GM12878 (cell line): ENCODE measurements around the gene BOLA2B. TPM values are rescaled to one million over a fixed set of nuclear protein-coding genes. Genes with fewer than 3 reads are reported as not detected.

Source experiments
- ATAC-seq: fragments of 200-7000 bp; cut with Tn5 transposase; 3 replicates; pipeline ENCODE4 v1.9.1; 2020; ENCODE audit warnings: mild to moderate bottlenecking, moderate library complexity
- BruUV-seq: library from RNA; stranded (reverse); fragments of 400-500 nt; replicated peaks from 2 replicates; lab custom pipeline; 2021; lab: Mats Ljungman, UMichigan
- CTCF ChIA-PET: fragments of 300-600 bp; sonication (Branson Sonifier 250); formaldehyde crosslinking; extraction: SDS; loops from one replicate; lab custom pipeline; 2021; ENCODE audit warnings: inconsistent platforms; lab: Yijun Ruan, JAX
- POLR2A ChIA-PET: fragments of 350-600 bp; formaldehyde crosslinking; extraction: SDS; loops from one replicate; lab custom pipeline; 2021; ENCODE audit warnings: inconsistent platforms; lab: Charles Lee
- RAD21 ChIA-PET: fragments of 300-600 bp; sonication (Branson Sonifier 250); formaldehyde crosslinking; loops from one replicate; lab custom pipeline; 2023; ENCODE audit warnings: antibody characterized with exemption; ENCODE audit not compliant: unreplicated experiment; lab: Charles Lee
- SMC1A ChIA-PET: fragments of 300-600 bp; sonication (Branson Sonifier 250); formaldehyde crosslinking; loops from one replicate; lab custom pipeline; 2023; ENCODE audit not compliant: unreplicated experiment, uncharacterized antibody; lab: Charles Lee
- DNase-seq: peaks from one replicate; pipeline ENCODE4 v3.0.0-alpha.2; 2011; ENCODE audit warnings: low read depth, low spot score
- FAIRE-seq: peaks from 3 replicates; lab custom pipeline; 2011; peaks lifted over from hg19 to GRCh38; lab: Jason Lieb, UNC
- H2AFZ ChIP-seq: 2 replicates; pipeline ENCODE4 v1.6.0; 2011; ENCODE audit warnings: low read depth, low read length, control low read depth; ENCODE audit not compliant: control insufficient read depth
- H3K27ac ChIP-seq: 2 replicates; pipeline ENCODE4 v1.5.1; 2011; ENCODE audit warnings: control low read depth; ENCODE audit not compliant: control insufficient read depth, insufficient read depth
- H3K27me3 ChIP-seq, 2 experiments: replicated peaks in 1 of 2; 2 replicates each; pipeline versions ENCODE4 v1.6.0 to v1.6.1; 2011; ENCODE audit warnings: low read length in 1 of 2; ENCODE audit not compliant: control insufficient read depth in 2 of 2, insufficient read depth in 2 of 2
- H3K36me3 ChIP-seq, 2 experiments: 2 replicates each; pipeline ENCODE4 v1.5.1; 2011; ENCODE audit warnings: low read length in 1 of 2; ENCODE audit not compliant: control insufficient read depth in 2 of 2, insufficient read depth in 2 of 2
- H3K4me1 ChIP-seq: 2 replicates; pipeline ENCODE4 v1.6.1; 2011; ENCODE audit warnings: mild to moderate bottlenecking, low read length, moderate library complexity, mixed read lengths; ENCODE audit not compliant: control insufficient read depth, insufficient read depth
- H3K4me2 ChIP-seq: 2 replicates; pipeline ENCODE4 v1.6.0; 2011; ENCODE audit warnings: control low read depth; ENCODE audit not compliant: control insufficient read depth, insufficient read depth
- H3K4me3 ChIP-seq: fragments of 200-600 bp; sonication (generic); 2 replicates; pipeline ENCODE4 v1.5.1; 2016
- H3K79me2 ChIP-seq: 2 replicates; pipeline ENCODE4 v1.6.0; 2011; ENCODE audit warnings: low read length; ENCODE audit not compliant: control insufficient read depth, insufficient read depth
- H3K9ac ChIP-seq: 2 replicates; pipeline ENCODE4 v1.8.0; 2011; ENCODE audit warnings: low read length, control low read depth, mixed read lengths; ENCODE audit not compliant: control insufficient read depth, insufficient read depth
- H3K9me3 ChIP-seq: replicated peaks from 3 replicates; pipeline ENCODE4 v1.5.1; 2011; ENCODE audit warnings: mild to moderate bottlenecking, low read length; ENCODE audit not compliant: control insufficient read depth, insufficient read depth
- H4K20me1 ChIP-seq: 2 replicates; pipeline ENCODE4 v1.6.0; 2011; ENCODE audit not compliant: control insufficient read depth, insufficient read depth
- CREB1 ChIP-seq: IDR thresholded peaks from 2 replicates; pipeline ENCODE4 v1.6.1; 2012; ENCODE audit warnings: low read depth, mild to moderate bottlenecking, inconsistent platforms
- CREM ChIP-seq: IDR thresholded peaks from 2 replicates; pipeline ENCODE4 v1.6.1; 2014; ENCODE audit warnings: antibody characterized with exemption, low read depth
- MEF2B ChIP-seq: fragments of 450-650 bp; IDR thresholded peaks from 2 replicates; pipeline ENCODE4 v1.6.1; 2018; ENCODE audit warnings: mild to moderate bottlenecking, moderate library complexity; ENCODE audit not compliant: partially characterized antibody, poor library complexity, severe bottlenecking
- RAD51 ChIP-seq: fragments of 450-650 bp; IDR thresholded peaks from 2 replicates; pipeline ENCODE4 v1.6.1; 2016; ENCODE audit warnings: moderate library complexity, mild to moderate bottlenecking, inconsistent platforms
- STAT1 ChIP-seq: fragments of 450-650 bp; conservative IDR thresholded peaks from 2 replicates; pipeline ENCODE4 v1.6.1; 2014; ENCODE audit warnings: antibody characterized with exemption, mild to moderate bottlenecking
- YY1 ChIP-seq: IDR thresholded peaks from 2 replicates; pipeline ENCODE4 v1.6.1; 2011; ENCODE audit warnings: low read depth, mild to moderate bottlenecking, low read length
- WGBS: methylation state at CpG from one replicate; pipeline ENCODE4 v1.1.6; 2016; ENCODE audit warnings: low lambda C conversion rate; ENCODE audit not compliant: insufficient replicate concordance, insufficient coverage; ENCODE audit errors: missing lambda C conversion rate; 5-methylcytosine and 5-hydroxymethylcytosine counted together
- in situ Hi-C: fragments of 300-500 bp; cut with MboI; formaldehyde crosslinking; loops from 9 replicates; pipeline ENCODE4 v1.14.3; 2018; ENCODE audit warnings: mixed read lengths
- intact Hi-C: fragments of 100-400 bp; cut with micrococcal nuclease; formaldehyde crosslinking; loops from one replicate; pipeline ENCODE4 v1.14.2; 2022; ENCODE audit not compliant: unreplicated experiment
- polyA plus RNA-seq, 11 experiments: library from polyadenylated mRNA; depleted of rRNA in 4 of 11; unstranded in 6 of 11; stranded (reverse) in 5 of 11; fragments of >200 nt; fragmentation: Nextera tagmentation in 4 of 11; fragmentation: Illumina TruSeq in 1 of 11; extraction: Ambion mirVana in 4 of 11; extraction: Trizol in 1 of 11; gene quantifications; 1 replicate in 1 of 11; 2 replicates in 10 of 11; pipeline versions ENCODE4 v1.2.1 to v1.2.3, GENCODE V29; 2011 to 2016; ENCODE audit warnings: inconsistent platforms in 2 of 11, missing spikeins in 2 of 11, low read depth in 1 of 11
- total RNA-seq, 4 experiments: library from RNA; depleted of rRNA in 3 of 4; stranded (reverse); fragments of >200 nt in 3 of 4; fragmentation: Illumina TruSeq in 1 of 4; extraction: Trizol in 1 of 4; gene quantifications; 2 replicates each; pipeline versions ENCODE4 v1.2.1 to v1.2.3, GENCODE V29; 2013 to 2021
- TF ChIP-seq, protein P1 (sequence below): fragments of 450-650 bp; IDR thresholded peaks from 2 replicates; pipeline ENCODE4 v1.6.1; 2016; ENCODE audit warnings: mild to moderate bottlenecking
- TF ChIP-seq, protein P2 (sequence below): fragments of 450-650 bp; IDR thresholded peaks from 2 replicates; pipeline ENCODE4 v1.6.1; 2017; ENCODE audit warnings: borderline replicate concordance

BOLA2B gene
- total and polyA plus RNA-seq, 10 of the 15 experiments (the other 5 are each of a cell fraction or from before 2014, with no cell fraction given) = 39.9 to 292 (median 130) TPM

DNA sequence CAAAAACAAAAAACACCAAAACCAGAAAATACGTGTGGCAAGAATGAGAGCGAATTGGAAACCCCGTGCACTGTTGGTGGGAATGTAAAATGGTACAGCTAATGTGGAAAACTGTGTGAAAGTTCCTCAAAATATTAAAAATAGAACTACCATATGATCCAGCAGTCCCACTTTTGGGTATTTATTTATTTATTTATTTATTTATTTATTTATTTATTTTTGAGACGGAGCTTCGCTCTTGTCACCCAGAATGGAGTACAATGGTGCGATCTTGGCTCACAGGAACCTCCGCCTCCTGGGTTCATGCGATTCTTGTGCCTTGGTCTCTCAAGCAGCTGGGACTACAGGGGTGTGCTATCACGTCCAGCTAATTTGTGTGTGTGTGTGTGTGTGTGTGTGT lies 40.9 kb downstream of the BOLA2B start (continued):
- TF ChIP-seq, protein P1, sequence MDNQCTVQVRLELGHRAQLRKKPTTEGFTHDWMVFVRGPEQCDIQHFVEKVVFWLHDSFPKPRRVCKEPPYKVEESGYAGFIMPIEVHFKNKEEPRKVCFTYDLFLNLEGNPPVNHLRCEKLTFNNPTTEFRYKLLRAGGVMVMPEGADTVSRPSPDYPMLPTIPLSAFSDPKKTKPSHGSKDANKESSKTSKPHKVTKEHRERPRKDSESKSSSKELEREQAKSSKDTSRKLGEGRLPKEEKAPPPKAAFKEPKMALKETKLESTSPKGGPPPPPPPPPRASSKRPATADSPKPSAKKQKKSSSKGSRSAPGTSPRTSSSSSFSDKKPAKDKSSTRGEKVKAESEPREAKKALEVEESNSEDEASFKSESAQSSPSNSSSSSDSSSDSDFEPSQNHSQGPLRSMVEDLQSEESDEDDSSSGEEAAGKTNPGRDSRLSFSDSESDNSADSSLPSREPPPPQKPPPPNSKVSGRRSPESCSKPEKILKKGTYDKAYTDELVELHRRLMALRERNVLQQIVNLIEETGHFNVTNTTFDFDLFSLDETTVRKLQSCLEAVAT = no peak
- TF ChIP-seq, protein P2, sequence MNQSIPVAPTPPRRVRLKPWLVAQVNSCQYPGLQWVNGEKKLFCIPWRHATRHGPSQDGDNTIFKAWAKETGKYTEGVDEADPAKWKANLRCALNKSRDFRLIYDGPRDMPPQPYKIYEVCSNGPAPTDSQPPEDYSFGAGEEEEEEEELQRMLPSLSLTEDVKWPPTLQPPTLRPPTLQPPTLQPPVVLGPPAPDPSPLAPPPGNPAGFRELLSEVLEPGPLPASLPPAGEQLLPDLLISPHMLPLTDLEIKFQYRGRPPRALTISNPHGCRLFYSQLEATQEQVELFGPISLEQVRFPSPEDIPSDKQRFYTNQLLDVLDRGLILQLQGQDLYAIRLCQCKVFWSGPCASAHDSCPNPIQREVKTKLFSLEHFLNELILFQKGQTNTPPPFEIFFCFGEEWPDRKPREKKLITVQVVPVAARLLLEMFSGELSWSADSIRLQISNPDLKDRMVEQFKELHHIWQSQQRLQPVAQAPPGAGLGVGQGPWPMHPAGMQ = no peak
- no peak for TF ChIP-seq RAD51
- no peak for TF ChIP-seq CREB1

DNA sequence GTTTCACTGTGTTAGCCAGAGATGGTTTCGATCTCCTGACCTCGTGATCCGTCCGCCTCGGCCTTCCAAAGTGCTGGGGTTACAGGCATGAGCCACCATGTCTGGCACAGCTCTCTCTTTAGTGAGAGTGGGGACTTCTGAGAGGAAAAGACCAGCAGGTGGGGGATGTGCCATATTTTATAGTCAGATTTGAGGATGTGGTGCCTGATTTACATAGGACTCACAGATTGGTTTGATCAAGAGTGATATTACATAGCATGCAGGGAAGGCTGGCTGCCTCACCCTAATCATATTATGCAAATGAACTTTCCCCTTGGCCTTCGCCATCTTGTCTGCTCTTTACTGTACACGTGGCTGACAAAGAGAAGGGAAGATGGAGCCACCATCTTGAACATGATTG lies 42.4 kb downstream of the BOLA2B start:
- Histone ChIP-seq H3K27me3 (no peaks in the 10 kb centered on the region), H2AFZ (no peak overlapping the region), H3K4me1 (no peaks in the 10 kb centered on the region), H3K4me2 (no peak overlapping the region), H3K36me3 (no peaks in the 10 kb centered on the region), H3K79me2 (no peaks in the 10 kb centered on the region), H4K20me1 (no peaks in the 10 kb centered on the region), H3K9ac (no peak overlapping the region), H3K4me3 (no peak overlapping the region), H3K27ac (no peak overlapping the region), H3K9me3 (peaks cover 6% of the 10 kb centered on the region)
- DNase-seq (no peak), FAIRE-seq (no peak), ATAC-seq (no peak)
- intact Hi-C loops (no loop called here), in situ Hi-C loops (no loop called here)
- 42% methylated on average over 7 of the region's 7 CpGs for WGBS
- CTCF ChIA-PET = no interaction called here
- POLR2A ChIA-PET = interaction anchor here (0.6 kb wide), 1 partner anchor 261 kb away, joined by 5 read pairs; no protein-coding TSS in a partner anchor
- TF ChIP-seq MEF2B = no peak
- TF ChIP-seq STAT1 = no peak
- no peak for TF ChIP-seq CREM
- TF ChIP-seq YY1 = no peak
- SMC1A ChIA-PET = interaction anchor here (1.2 kb wide), 1 partner anchor 32 kb away, joined by 3 read pairs; the partner anchor contains the start of gene CORO1A
- BruUV-seq = no TSS peak
- RAD21 ChIA-PET = no interaction called here
